ENCODE results near the gene LRRC3C.

- TF ChIP-seq CTCF (IDR thresholded peaks at IDR 0.05) = no peak
- no peak for TF ChIP-seq POLR2A (IDR thresholded peaks at IDR 0.05)
These were observed 22.6 kb upstream of the LRRC3C start for GRCh38 chr17:39904990-39905288.

Measured in right lobe of liver (tissue), 4 donors.